ENCODE data around the gene CATSPER3. TPM values are rescaled to one million over a fixed set of nuclear protein-coding genes. Genes with fewer than 3 reads are reported as not detected.

The CATSPER3 gene
- under 1 TPM in 2 of 4 donors, not detected in 2; 0.42 to 0.65 TPM for total RNA-seq

DNA sequence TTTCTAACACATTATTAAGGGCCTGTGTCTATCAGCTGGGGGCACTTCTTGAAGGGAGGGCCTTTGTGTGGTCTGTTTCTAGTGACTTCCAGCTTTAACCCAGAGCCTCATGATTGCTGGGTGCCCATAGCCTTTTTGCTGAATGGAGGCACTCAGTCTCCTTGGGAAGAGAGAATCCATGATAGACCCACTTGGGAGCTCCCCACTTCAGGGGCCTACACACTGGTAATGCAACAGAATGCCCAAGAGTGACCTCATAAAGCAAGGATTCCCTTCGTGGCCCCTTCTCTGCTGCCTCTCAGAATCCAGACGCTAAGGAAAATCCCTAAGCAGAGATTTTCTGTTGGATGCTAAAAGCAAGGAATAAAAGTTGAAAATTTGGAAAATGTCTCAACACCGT, at the start of gene CATSPER3:
Gene CATSPER3 (plus strand): TSS at position 301 of the 400 bp plus-strand sequence. CDS start 85 bp downstream, at position 386.
- Histone ChIP-seq H3K27me3 (no peaks in the 10 kb centered on the region), H3K4me1 (no peaks in the 10 kb centered on the region), H3K36me3 (peaks cover 0 to 54% (median 7%) of the 10 kb centered on the region in 4 donors), H3K27ac (replicated peaks in 1 of 4) (no peak within 1 kb of the TSS), H3K4me3 (no peak within 1 kb of the TSS), H3K9me3 (no peaks in the 10 kb centered on the region)
- intact Hi-C loops (cut with DNase I): no loop called here
- no peak for DNase-seq (ENCODE audit: extremely low spot score)
- 100% methylated on average over 3 of the region's 3 CpGs for WGBS
- no peak for TF ChIP-seq EP300 (IDR thresholded peaks at IDR 0.05)
- TF ChIP-seq POLR2AphosphoS5 (IDR thresholded peaks at IDR 0.05): no peak
- TF ChIP-seq POLR2A (IDR thresholded peaks at IDR 0.05; ENCODE audit: low read depth): no peak
- TF ChIP-seq, protein P1, sequence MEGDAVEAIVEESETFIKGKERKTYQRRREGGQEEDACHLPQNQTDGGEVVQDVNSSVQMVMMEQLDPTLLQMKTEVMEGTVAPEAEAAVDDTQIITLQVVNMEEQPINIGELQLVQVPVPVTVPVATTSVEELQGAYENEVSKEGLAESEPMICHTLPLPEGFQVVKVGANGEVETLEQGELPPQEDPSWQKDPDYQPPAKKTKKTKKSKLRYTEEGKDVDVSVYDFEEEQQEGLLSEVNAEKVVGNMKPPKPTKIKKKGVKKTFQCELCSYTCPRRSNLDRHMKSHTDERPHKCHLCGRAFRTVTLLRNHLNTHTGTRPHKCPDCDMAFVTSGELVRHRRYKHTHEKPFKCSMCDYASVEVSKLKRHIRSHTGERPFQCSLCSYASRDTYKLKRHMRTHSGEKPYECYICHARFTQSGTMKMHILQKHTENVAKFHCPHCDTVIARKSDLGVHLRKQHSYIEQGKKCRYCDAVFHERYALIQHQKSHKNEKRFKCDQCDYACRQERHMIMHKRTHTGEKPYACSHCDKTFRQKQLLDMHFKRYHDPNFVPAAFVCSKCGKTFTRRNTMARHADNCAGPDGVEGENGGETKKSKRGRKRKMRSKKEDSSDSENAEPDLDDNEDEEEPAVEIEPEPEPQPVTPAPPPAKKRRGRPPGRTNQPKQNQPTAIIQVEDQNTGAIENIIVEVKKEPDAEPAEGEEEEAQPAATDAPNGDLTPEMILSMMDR (IDR thresholded peaks at IDR 0.05): no peak

DNA sequence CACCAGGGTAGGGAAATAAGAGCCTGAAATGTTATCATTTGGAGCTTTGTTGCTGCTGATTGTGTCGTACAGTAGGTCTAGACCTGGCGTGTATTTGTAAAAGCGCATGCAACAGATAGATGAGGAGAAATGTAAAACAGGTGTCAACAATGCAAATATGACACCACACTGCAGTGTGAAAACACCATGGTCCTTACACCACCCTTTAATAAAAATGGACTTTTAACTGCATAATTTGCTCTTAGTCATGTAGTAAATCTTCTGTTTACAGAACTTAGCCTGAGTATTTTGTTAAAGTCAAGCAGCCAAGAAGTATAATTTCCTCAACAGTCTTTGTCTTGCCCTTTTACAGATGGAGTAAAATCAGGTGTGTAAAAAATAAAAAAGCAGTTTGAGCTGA, 48.8 kb upstream of the CATSPER3 start:
- no peak for TF ChIP-seq POLR2AphosphoS5 (IDR thresholded peaks at IDR 0.05)
- TF ChIP-seq, protein P1 (IDR thresholded peaks at IDR 0.05): no peak
- TF ChIP-seq EP300 (IDR thresholded peaks at IDR 0.05): no peak
- TF ChIP-seq POLR2A (IDR thresholded peaks at IDR 0.05; ENCODE audit: low read depth): no peak
- DNase-seq (ENCODE audit: extremely low spot score): no peak
- H3K9me3 ChIP-seq: no peaks in the 10 kb centered on the region
- H3K36me3 ChIP-seq: peaks cover 10 to 45% (median 28%) of the 10 kb centered on the region in 4 donors
- H3K27me3 ChIP-seq: no peaks in the 10 kb centered on the region
- no peak overlapping the region for H3K4me3 ChIP-seq
- no peak overlapping the region for H3K27ac ChIP-seq (replicated peaks in 1 of 4)
- intact Hi-C loops (cut with DNase I): no loop called here
- H3K4me1 ChIP-seq: peaks cover 0 to 8% (median 0%) of the 10 kb centered on the region in 4 donors
- WGBS: 87% methylated on average over 3 of the region's 3 CpGs

DNA sequence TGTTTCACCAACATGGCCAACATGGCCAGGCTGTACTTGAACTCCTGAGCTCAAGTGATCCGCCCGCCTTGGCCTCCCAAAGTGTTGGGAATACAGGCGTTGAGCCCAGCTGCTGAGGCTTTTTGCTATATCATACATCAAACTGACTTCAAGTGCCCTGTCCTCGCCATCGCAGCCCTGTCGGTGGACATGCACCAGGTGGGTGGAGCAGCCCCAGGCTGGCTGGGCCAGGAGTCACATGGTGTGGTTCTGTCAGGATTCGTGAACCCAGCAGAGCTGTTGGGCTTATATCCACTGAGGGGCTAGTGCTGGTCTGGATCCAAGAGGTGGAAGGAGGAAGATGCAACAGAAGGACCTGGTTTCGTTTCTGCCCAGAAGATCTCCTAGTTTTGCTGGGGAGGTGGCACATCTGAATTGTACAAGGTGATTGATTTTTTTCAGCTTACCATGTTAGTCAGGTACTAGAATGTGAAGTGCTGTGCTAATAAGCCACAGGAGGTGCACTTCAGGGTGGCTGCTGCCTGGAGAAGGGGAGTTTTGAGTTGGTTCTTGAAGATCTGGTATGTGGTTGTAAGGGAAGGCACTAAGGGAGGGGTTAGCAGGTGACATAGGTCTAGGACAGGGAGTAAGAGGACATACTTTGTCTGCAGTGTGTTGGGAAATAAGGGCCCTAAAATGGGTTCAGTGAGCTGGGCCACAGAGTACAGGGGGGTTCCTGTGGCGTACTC, 46.7 kb upstream of the CATSPER3 start:
- H3K36me3 ChIP-seq: peaks cover 10 to 27% (median 11%) of the 10 kb centered on the region in 4 donors
- WGBS: 89% methylated on average over 9 of the region's 9 CpGs
- H3K27ac ChIP-seq (replicated peaks in 1 of 4): no peak overlapping the region
- no peaks in the 10 kb centered on the region for H3K9me3 ChIP-seq
- peaks cover 0 to 8% (median 0%) of the 10 kb centered on the region in 4 donors for H3K4me1 ChIP-seq
- intact Hi-C loops (cut with DNase I): no loop called here
- H3K4me3 ChIP-seq: no peak overlapping the region
- no peaks in the 10 kb centered on the region for H3K27me3 ChIP-seq
- DNase-seq (ENCODE audit: extremely low spot score): no peak
- no peak for TF ChIP-seq EP300 (IDR thresholded peaks at IDR 0.05)
- TF ChIP-seq POLR2A (IDR thresholded peaks at IDR 0.05; ENCODE audit: low read depth): no peak
- TF ChIP-seq, protein P1 (IDR thresholded peaks at IDR 0.05): no peak
- no peak for TF ChIP-seq POLR2AphosphoS5 (IDR thresholded peaks at IDR 0.05)

DNA sequence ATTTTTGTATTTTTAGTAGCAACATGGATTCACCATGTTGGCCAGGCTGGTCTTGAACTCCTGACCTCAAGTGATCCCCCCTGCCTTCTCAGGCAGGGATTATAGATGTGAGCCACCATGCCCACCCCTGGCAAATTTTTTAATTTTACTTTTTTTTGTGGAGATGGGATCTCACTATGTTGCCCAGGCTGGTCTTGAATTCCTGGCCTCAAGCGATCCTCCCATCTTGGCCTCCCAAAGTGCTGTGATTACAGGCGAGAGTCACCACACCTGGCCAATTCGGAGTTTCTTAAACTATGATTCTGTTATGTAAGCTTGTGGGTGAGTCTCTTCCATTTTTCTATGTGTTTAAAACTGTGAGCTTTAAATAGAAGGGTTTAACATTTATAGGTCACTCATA, 35.2 kb upstream of the CATSPER3 start:
- Histone ChIP-seq H3K36me3 (peaks cover 0 to 39% (median 19%) of the 10 kb centered on the region in 4 donors), H3K27me3 (no peaks in the 10 kb centered on the region), H3K4me1 (no peaks in the 10 kb centered on the region), H3K9me3 (no peaks in the 10 kb centered on the region), H3K4me3 (no peak overlapping the region), H3K27ac (replicated peaks in 1 of 4) (no peak overlapping the region)
- DNase-seq (ENCODE audit: extremely low spot score): no peak
- intact Hi-C loops (cut with DNase I): no loop called here
- TF ChIP-seq, protein P1 (IDR thresholded peaks at IDR 0.05): no peak
- no peak for TF ChIP-seq POLR2A (IDR thresholded peaks at IDR 0.05; ENCODE audit: low read depth)
- no peak for TF ChIP-seq POLR2AphosphoS5 (IDR thresholded peaks at IDR 0.05)
- no peak for TF ChIP-seq EP300 (IDR thresholded peaks at IDR 0.05)
- 100% methylated on average over 3 of the region's 3 CpGs for WGBS

Data from esophagus muscularis mucosa (tissue), 4 donors.